HCT116 (cell line): ENCODE results near the gene F13A1. TPM values are rescaled to one million over a fixed set of nuclear protein-coding genes. Genes with fewer than 3 reads are reported as not detected.

Experiments
- ATAC-seq: fragments of 200-7000 bp; cut with Tn5 transposase; 2 replicates; pipeline ENCODE4 v1.9.1; 2020; ENCODE audit warnings: mild to moderate bottlenecking, moderate library complexity
- BruUV-seq: library from RNA; stranded (reverse); fragments of 400-500 nt; replicated peaks from 2 replicates; lab custom pipeline; 2021; lab: Mats Ljungman, UMichigan
- CTCF ChIA-PET: fragments of 300-600 bp; sonication (Branson Sonifier 250); formaldehyde crosslinking; loops from one replicate; lab custom pipeline; 2021; ENCODE audit warnings: antibody characterized with exemption; lab: Charles Lee
- POLR2A ChIA-PET: fragments of 300-600, 350-600 bp; sonication (Branson Sonifier 250); formaldehyde crosslinking; loops from one replicate; lab custom pipeline; 2021; ENCODE audit warnings: antibody characterized with exemption; lab: Charles Lee
- RAD21 ChIA-PET, 2 experiments: fragments of 300-600 bp; sonication (Branson Sonifier 250); formaldehyde crosslinking; loops; one replicate each; lab custom pipeline; 2023; ENCODE audit warnings: low total read pairs in 2 of 2; ENCODE audit not compliant: uncharacterized antibody in 2 of 2, unreplicated experiment in 2 of 2, low non-redundant PET in 1 of 2; lab: Charles Lee
- DNase-seq: peaks from one replicate; pipeline ENCODE4 v3.0.0-alpha.2; 2010; ENCODE audit warnings: low read depth, low spot score
- H2AFZ ChIP-seq: fragments of 200-600 bp; shearing (Covaris generic), sonication (generic); 2 replicates; pipeline ENCODE4 v1.6.1; 2017; ENCODE audit warnings: low read depth, mixed run types, mixed read lengths, antibody characterized with exemption, low read length; ENCODE audit not compliant: poor library complexity, severe bottlenecking
- H3K27ac ChIP-seq: 2 replicates; pipeline ENCODE4 v1.5.1; 2012; ENCODE audit warnings: low read depth, low read length
- H3K27me3 ChIP-seq: fragments of 200-600 bp; sonication (generic); 2 replicates; pipeline ENCODE4 v1.6.1; 2016; ENCODE audit warnings: mixed run types, low read length, mixed read lengths; ENCODE audit not compliant: insufficient read depth
- H3K36me3 ChIP-seq, 2 experiments: fragments of 200-500 bp in 1 of 2; fragments of 200-600 bp in 1 of 2; sonication (Bioruptor generic) in 1 of 2; sonication (generic) in 1 of 2; 2 replicates each; pipeline versions ENCODE4 v1.5.1 to v1.6.1; 2014 to 2016; ENCODE audit warnings: low read length in 2 of 2, inconsistent platforms in 1 of 2, mixed read lengths in 1 of 2, mixed run types in 1 of 2; ENCODE audit not compliant: insufficient read depth in 2 of 2, control insufficient read depth in 1 of 2
- H3K4me1 ChIP-seq, 2 experiments: fragments of 200-600 bp in 1 of 2; sonication (generic) in 1 of 2; 2 replicates each; pipeline versions ENCODE4 v1.5.1 to v1.6.1; 2012 to 2017; ENCODE audit warnings: low read length in 2 of 2, inconsistent platforms in 1 of 2, mild to moderate bottlenecking in 1 of 2, mixed read lengths in 1 of 2, mixed run types in 1 of 2, moderate library complexity in 1 of 2; ENCODE audit not compliant: insufficient read depth in 2 of 2, control insufficient read depth in 1 of 2
- H3K4me2 ChIP-seq: fragments of 200-600 bp; sonication (generic); 2 replicates; pipeline ENCODE4 v1.6.1; 2017; ENCODE audit warnings: mixed run types, low read length, mixed read lengths
- H3K4me3 ChIP-seq, 2 experiments: fragments of 200-600 bp in 1 of 2; sonication (generic) in 1 of 2; replicated peaks in 1 of 2; 2 replicates each; pipeline ENCODE4 v1.5.1; 2011 to 2016; ENCODE audit warnings: low read length in 2 of 2, control low read depth in 1 of 2, low read depth in 1 of 2, mild to moderate bottlenecking in 1 of 2, mixed read lengths in 1 of 2, mixed run types in 1 of 2
- H3K79me2 ChIP-seq: fragments of 200-600 bp; sonication (generic); 2 replicates; pipeline ENCODE4 v1.6.1; 2017; ENCODE audit warnings: mild to moderate bottlenecking, mixed run types, low read length, moderate library complexity, mixed read lengths; ENCODE audit not compliant: insufficient read depth
- H3K9ac ChIP-seq: fragments of 200-600 bp; sonication (generic); 2 replicates; pipeline ENCODE4 v1.6.1; 2016; ENCODE audit warnings: low read length, mixed read lengths
- H3K9me2 ChIP-seq: fragments of 200-600 bp; sonication (generic), shearing (Covaris generic); 2 replicates; pipeline ENCODE4 v1.6.1; 2017; ENCODE audit warnings: mixed run types, mild to moderate bottlenecking, moderate library complexity; ENCODE audit not compliant: insufficient read depth
- H3K9me3 ChIP-seq, 2 experiments: fragments of 200-500 bp in 1 of 2; fragments of 200-600 bp in 1 of 2; sonication (Bioruptor generic) in 1 of 2; sonication (generic) in 1 of 2; 2 replicates each; pipeline ENCODE4 v1.6.1; 2014 to 2017; ENCODE audit warnings: low read length in 2 of 2, mixed read lengths in 2 of 2, inconsistent platforms in 1 of 2, low read depth in 1 of 2, mild to moderate bottlenecking in 1 of 2, mixed run types in 1 of 2, moderate library complexity in 1 of 2; ENCODE audit not compliant: control insufficient read depth in 1 of 2, insufficient read depth in 1 of 2
- H4K20me1 ChIP-seq: fragments of 200-600 bp; sonication (generic), shearing (Covaris generic); 2 replicates; pipeline ENCODE4 v1.6.1; 2017; ENCODE audit warnings: mixed run types, mild to moderate bottlenecking, moderate library complexity; ENCODE audit not compliant: insufficient read depth
- CBX3 ChIP-seq: IDR thresholded peaks from 2 replicates; pipeline ENCODE4 v1.6.1; 2012; ENCODE audit warnings: low read depth
- CEBPB ChIP-seq: IDR thresholded peaks from 2 replicates; pipeline ENCODE4 v1.6.1; 2012; ENCODE audit warnings: low read depth
- CTCF ChIP-seq, 3 experiments: fragments of 200-600 bp in 1 of 3; sonication (generic) in 1 of 3; IDR thresholded peaks in 2 of 3; conservative IDR thresholded peaks in 1 of 3; 2 replicates each; pipeline ENCODE4 v1.5.1; 2012 to 2017; ENCODE audit warnings: low read depth in 2 of 3, low read length in 2 of 3, antibody characterized with exemption in 1 of 3, borderline replicate concordance in 1 of 3, control low read depth in 1 of 3, mild to moderate bottlenecking in 1 of 3, mixed read lengths in 1 of 3, mixed run types in 1 of 3, moderate library complexity in 1 of 3; ENCODE audit not compliant: insufficient read depth in 1 of 3
- EGR1 ChIP-seq: IDR thresholded peaks from 2 replicates; pipeline ENCODE4 v1.6.1; 2012; ENCODE audit warnings: low read depth
- ELF1 ChIP-seq: IDR thresholded peaks from 2 replicates; pipeline ENCODE4 v1.6.1; 2012; ENCODE audit warnings: low read depth, borderline replicate concordance
- FOSL1 ChIP-seq: IDR thresholded peaks from 2 replicates; pipeline ENCODE4 v1.6.1; 2012; ENCODE audit warnings: low read depth
- JUND ChIP-seq: IDR thresholded peaks from 2 replicates; pipeline ENCODE4 v1.6.1; 2012
- POLR2A ChIP-seq: IDR thresholded peaks from 2 replicates; pipeline ENCODE4 v1.7.0; 2011; ENCODE audit warnings: borderline replicate concordance; ENCODE audit not compliant: insufficient read depth, insufficient read length; ENCODE audit errors: extremely low read depth
- POLR2AphosphoS5 ChIP-seq: IDR thresholded peaks from 2 replicates; pipeline ENCODE4 v1.6.1; 2011; ENCODE audit warnings: mild to moderate bottlenecking, low read depth, low read length, moderate library complexity
- RAD21 ChIP-seq: IDR thresholded peaks from 2 replicates; pipeline ENCODE4 v1.6.1; 2012; ENCODE audit warnings: low read depth, mild to moderate bottlenecking
- REST ChIP-seq: IDR thresholded peaks from 2 replicates; pipeline ENCODE4 v1.6.1; 2012; ENCODE audit warnings: low read depth
- SIN3A ChIP-seq: IDR thresholded peaks from 2 replicates; pipeline ENCODE4 v1.6.1; 2012; ENCODE audit warnings: low read depth
- SP1 ChIP-seq: IDR thresholded peaks from 2 replicates; pipeline ENCODE4 v1.6.1; 2012; ENCODE audit warnings: low read depth
- SRF ChIP-seq: IDR thresholded peaks from 2 replicates; pipeline ENCODE4 v1.6.1; 2012; ENCODE audit warnings: low read depth
- ZBTB33 ChIP-seq: IDR thresholded peaks from 2 replicates; pipeline ENCODE4 v1.6.1; 2011; ENCODE audit warnings: mild to moderate bottlenecking, low read length, moderate library complexity; ENCODE audit not compliant: insufficient replicate concordance; ENCODE audit errors: extremely low read depth
- ZFX ChIP-seq: fragments of 450-650 bp; IDR thresholded peaks from 2 replicates; pipeline ENCODE4 v1.6.1; 2017
- ZNF274 ChIP-seq: fragments of 200-500 bp; sonication (Bioruptor generic); IDR thresholded peaks from 2 replicates; pipeline ENCODE4 v1.6.1; 2014; ENCODE audit warnings: mild to moderate bottlenecking, low read depth, low read length, inconsistent platforms
- intact Hi-C: fragments of 100-400 bp; cut with micrococcal nuclease; formaldehyde crosslinking; loops from 2 replicates; pipeline ENCODE4 v1.10.0; 2022
- total RNA-seq: library from RNA; stranded (reverse); gene quantifications from one replicate; pipeline ENCODE4 v1.2.1, GENCODE V29; 2021; ENCODE audit not compliant: unreplicated experiment
- TF ChIP-seq, protein P1 (sequence below): IDR thresholded peaks from 2 replicates; pipeline ENCODE4 v1.6.1; 2012

Gene F13A1
- total RNA-seq, 1 experiment from 2014 or later = 0.34 TPM

- H3K27ac ChIP-seq = no peak overlapping the region
Observed at GRCh38 chr6:6328451-6328850, 8.0 kb upstream of the F13A1 start.

More at GRCh38 chr6:6328451-6328850, 8.0 kb upstream of the F13A1 start:
- ChIA-PET CTCF (no interaction called here), POLR2A (no interaction called here)
- peaks cover 63% of the 10 kb centered on the region for H3K27me3 ChIP-seq
- no peak overlapping the region for H3K9ac ChIP-seq
- intact Hi-C loops = no loop called here
- no peaks in the 10 kb centered on the region for H3K4me1 ChIP-seq
- no peak for TF ChIP-seq JUND
- TF ChIP-seq RAD21 = no peak
- TF ChIP-seq SIN3A = no peak
- TF ChIP-seq ZFX = no peak
- no peak for TF ChIP-seq CTCF (IDR thresholded peaks at IDR 0.05 in 2 of 3, conservative IDR thresholded peaks at IDR 0.05 in 1 of 3; ENCODE audit: borderline replicate concordance in 1 of 3, insufficient read depth in 1 of 3, low read depth in 2 of 3, low read length in 2 of 3)
- TF ChIP-seq ZNF274 = no peak
- no peak for TF ChIP-seq ZBTB33
- TF ChIP-seq SP1 = no peak
- TF ChIP-seq FOSL1 = no peak
- TF ChIP-seq REST = no peak
- no peak for TF ChIP-seq POLR2AphosphoS5
- TF ChIP-seq, protein P1, sequence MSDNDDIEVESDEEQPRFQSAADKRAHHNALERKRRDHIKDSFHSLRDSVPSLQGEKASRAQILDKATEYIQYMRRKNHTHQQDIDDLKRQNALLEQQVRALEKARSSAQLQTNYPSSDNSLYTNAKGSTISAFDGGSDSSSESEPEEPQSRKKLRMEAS = no peak
- TF ChIP-seq CEBPB = no peak
- TF ChIP-seq ELF1 = no peak
- no peak for TF ChIP-seq CBX3
- no peak for TF ChIP-seq SRF
- TF ChIP-seq POLR2A = no peak
- no peak for TF ChIP-seq EGR1
- TF ChIP-seq, all 23 proteins: peak for 0
- BruUV-seq = no TSS peak
- Histone ChIP-seq H3K36me3 (no peaks in the 10 kb centered on the region), H3K9me2 (no peaks in the 10 kb centered on the region), H3K79me2 (no peaks in the 10 kb centered on the region), H3K4me3 (no peak overlapping the region), H3K9me3 (no peaks in the 10 kb centered on the region), H3K4me2 (no peak overlapping the region), H2AFZ (no peak overlapping the region), H4K20me1 (no peaks in the 10 kb centered on the region)
- RAD21 ChIA-PET = no interaction called here
- DNase-seq (no peak), ATAC-seq (no peak)
